ENCODE results near the gene ZC3HAV1. TPM values are rescaled to one million over a fixed set of nuclear protein-coding genes. Genes with fewer than 3 reads are reported as not detected.

ZC3HAV1 gene
- polyA plus RNA-seq, 1 of the 3 experiments (the other 2 are of a cell fraction) = 11.2 TPM

DNA sequence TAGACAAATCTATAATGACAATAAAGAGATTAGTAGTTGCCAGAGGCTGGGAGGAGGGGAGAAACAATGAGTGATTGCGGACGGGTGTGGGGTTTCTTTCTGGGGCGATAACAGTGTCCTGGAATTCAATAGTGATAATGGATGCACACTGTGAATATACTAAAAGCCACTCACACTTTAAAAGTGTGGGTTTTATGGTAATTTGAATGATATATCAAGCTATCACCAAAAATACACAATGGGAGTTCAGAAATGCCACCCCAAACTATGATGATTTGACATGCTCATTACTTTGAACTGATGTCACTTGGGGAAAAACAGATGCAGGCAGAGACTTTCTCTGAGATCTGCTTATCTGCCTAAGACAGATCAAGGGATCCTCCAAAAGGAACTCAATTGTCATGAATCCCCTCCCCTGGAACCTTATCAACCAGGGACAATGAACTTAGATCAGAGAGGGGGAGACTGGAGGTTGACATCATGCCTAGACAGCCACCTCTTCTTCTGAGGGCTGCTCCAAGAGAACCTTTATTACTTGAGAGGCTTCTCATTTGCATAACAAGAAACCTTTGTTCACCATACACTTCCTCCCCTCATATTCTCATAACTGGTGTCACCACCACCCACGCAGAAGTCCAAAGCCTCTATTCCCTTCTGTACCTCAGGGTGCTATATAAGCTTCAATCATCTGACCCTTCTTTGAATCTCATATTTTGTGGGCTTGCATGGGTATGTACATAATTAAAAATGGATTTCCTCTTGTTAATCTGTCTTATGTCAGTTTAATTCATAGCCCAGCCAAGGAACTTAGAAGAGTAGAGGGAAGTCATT lies 14.8 kb upstream of the ZC3HAV1 start:
- Histone ChIP-seq H4K20me1 (ENCODE audit: insufficient read depth) (no peaks in the 10 kb centered on the region), H3K4me1 (ENCODE audit: control insufficient read depth in 1 of 2, insufficient read depth in 2 of 2, low read depth in 1 of 2, low read length in 1 of 2) (no peaks in the 10 kb centered on the region; a peak in 1 of 4 replicates), H3K9me2 (no peaks in the 10 kb centered on the region), H3F3A (replicated peaks; ENCODE audit: insufficient read depth) (no peaks in the 10 kb centered on the region), H3K79me2 (ENCODE audit: insufficient read depth) (no peaks in the 10 kb centered on the region), H3K4me2 (no peak overlapping the region), H3K4me3 (ENCODE audit: low read depth in 2 of 2, low read length in 1 of 2) (no peak overlapping the region), H3K9ac (no peak overlapping the region), H3K36me3 (replicated peaks in 1 of 2; ENCODE audit: control insufficient read depth in 1 of 2, insufficient read depth in 2 of 2, low read length in 1 of 2) (no peaks in the 10 kb centered on the region), H3K27ac (ENCODE audit: low read depth in 2 of 2, low read length in 1 of 2) (no peak overlapping the region), H3K9me3 (no peaks in the 10 kb centered on the region), H3K27me3 (ENCODE audit: insufficient read depth) (peaks cover 32% of the 10 kb centered on the region), H2AFZ (ENCODE audit: low read depth) (no peak overlapping the region)
- no peak for DNase-seq
- ChIA-PET CTCF (no interaction called here), POLR2A (no interaction called here)
- WGBS (ENCODE audit: low lambda C conversion rate) = 73% methylated on average over 4 of the region's 4 CpGs
- TF ChIP-seq RFX5 (IDR thresholded peaks at IDR 0.05; ENCODE audit: low read length) (no peak), NRF1 (IDR thresholded peaks at IDR 0.05; ENCODE audit: low read depth, low read length) (no peak), POLR2AphosphoS5 (IDR thresholded peaks at IDR 0.05; ENCODE audit: low read depth, low read length) (no peak), RCOR1 (IDR thresholded peaks at IDR 0.05; ENCODE audit: low read length) (no peak), GABPA (IDR thresholded peaks at IDR 0.05; ENCODE audit: low read depth) (no peak), SIN3A (IDR thresholded peaks at IDR 0.05; ENCODE audit: borderline replicate concordance, low read depth, low read length) (no peak), FOSL2 (IDR thresholded peaks at IDR 0.05; ENCODE audit: borderline replicate concordance, low read depth) (no peak), JUND (IDR thresholded peaks at IDR 0.05) (no peak), EZH2phosphoT487 (IDR thresholded peaks at IDR 0.05; ENCODE audit: borderline replicate concordance, low read depth) (no peak), EP300 (IDR thresholded peaks at IDR 0.05; ENCODE audit: borderline replicate concordance in 1 of 2, low read depth in 1 of 2, low read length in 1 of 2) (no peak), IRF3 (IDR thresholded peaks at IDR 0.05; ENCODE audit: low read depth, low read length) (no peak), MEF2A (IDR thresholded peaks at IDR 0.05; ENCODE audit: borderline replicate concordance, low read depth) (no peak), RXRA (IDR thresholded peaks at IDR 0.05; ENCODE audit: borderline replicate concordance, low read depth) (no peak)

GRCh38 chr7:139119486-139119849 lies 9.9 kb upstream of the ZC3HAV1 start:
- POLR2A ChIA-PET = no interaction called here
- CTCF ChIA-PET = interaction anchor here (1.4 kb wide), 1 partner anchor 8 kb away, joined by 4 read pairs; no protein-coding TSS in a partner anchor
- H2AFZ ChIP-seq (ENCODE audit: low read depth) = no peak overlapping the region

More at GRCh38 chr7:139119486-139119849, 9.9 kb upstream of the ZC3HAV1 start:
- TF ChIP-seq, protein P1, sequence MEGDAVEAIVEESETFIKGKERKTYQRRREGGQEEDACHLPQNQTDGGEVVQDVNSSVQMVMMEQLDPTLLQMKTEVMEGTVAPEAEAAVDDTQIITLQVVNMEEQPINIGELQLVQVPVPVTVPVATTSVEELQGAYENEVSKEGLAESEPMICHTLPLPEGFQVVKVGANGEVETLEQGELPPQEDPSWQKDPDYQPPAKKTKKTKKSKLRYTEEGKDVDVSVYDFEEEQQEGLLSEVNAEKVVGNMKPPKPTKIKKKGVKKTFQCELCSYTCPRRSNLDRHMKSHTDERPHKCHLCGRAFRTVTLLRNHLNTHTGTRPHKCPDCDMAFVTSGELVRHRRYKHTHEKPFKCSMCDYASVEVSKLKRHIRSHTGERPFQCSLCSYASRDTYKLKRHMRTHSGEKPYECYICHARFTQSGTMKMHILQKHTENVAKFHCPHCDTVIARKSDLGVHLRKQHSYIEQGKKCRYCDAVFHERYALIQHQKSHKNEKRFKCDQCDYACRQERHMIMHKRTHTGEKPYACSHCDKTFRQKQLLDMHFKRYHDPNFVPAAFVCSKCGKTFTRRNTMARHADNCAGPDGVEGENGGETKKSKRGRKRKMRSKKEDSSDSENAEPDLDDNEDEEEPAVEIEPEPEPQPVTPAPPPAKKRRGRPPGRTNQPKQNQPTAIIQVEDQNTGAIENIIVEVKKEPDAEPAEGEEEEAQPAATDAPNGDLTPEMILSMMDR (IDR thresholded peaks at IDR 0.05) = no peak
- TF ChIP-seq GABPA (IDR thresholded peaks at IDR 0.05; ENCODE audit: low read depth) = no peak
- TF ChIP-seq SMC3 (IDR thresholded peaks at IDR 0.05; ENCODE audit: low read depth, low read length) = no peak
- no peak for TF ChIP-seq YY1 (IDR thresholded peaks at IDR 0.05; ENCODE audit: low read depth)
- H3K27me3 ChIP-seq (ENCODE audit: insufficient read depth) = peaks cover 16% of the 10 kb centered on the region; the same call in 1 of the 2 replicates
- H3K4me1 ChIP-seq (ENCODE audit: control insufficient read depth in 1 of 2, insufficient read depth in 2 of 2, low read depth in 1 of 2, low read length in 1 of 2) = peaks cover 0 to 5% of the 10 kb centered on the region in 2 experiments; a peak in 1 of 4 replicates
- no peak overlapping the region for H3K4me2 ChIP-seq
- H3K36me3 ChIP-seq (replicated peaks in 1 of 2; ENCODE audit: control insufficient read depth in 1 of 2, insufficient read depth in 2 of 2, low read length in 1 of 2) = no peaks in the 10 kb centered on the region
- H3K9me2 ChIP-seq = no peaks in the 10 kb centered on the region
- no peak overlapping the region for H3K9ac ChIP-seq
- no peaks in the 10 kb centered on the region for H3F3A ChIP-seq (replicated peaks; ENCODE audit: insufficient read depth)
- H3K4me3 ChIP-seq (ENCODE audit: low read depth in 2 of 2, low read length in 1 of 2) = no peak overlapping the region
- 90% methylated on average over 4 of the region's 4 CpGs for WGBS (ENCODE audit: low lambda C conversion rate)
- H3K27ac ChIP-seq (ENCODE audit: low read depth in 2 of 2, low read length in 1 of 2) = no peak overlapping the region
- no peaks in the 10 kb centered on the region for H3K79me2 ChIP-seq (ENCODE audit: insufficient read depth)
- H3K9me3 ChIP-seq = no peaks in the 10 kb centered on the region
- H4K20me1 ChIP-seq (ENCODE audit: insufficient read depth) = no peaks in the 10 kb centered on the region
- no peak for DNase-seq

All from SK-N-SH (cell line).